Left lung (tissue), 10 donors: Measurements from ENCODE around the gene RNF187. TPM values are rescaled to one million over a fixed set of nuclear protein-coding genes. Genes with fewer than 3 reads are reported as not detected.
A peak's percentile ranks its signal among the peaks of the same experiment; 100 is the strongest.

Experiments used
- ATAC-seq: fragments of 200-7000 bp; cut with Tn5 transposase; one replicate; pipeline ENCODE4 v1.9.1; 2020; ENCODE audit warnings: moderate library complexity
- DNase-seq, 4 donors: peaks; one replicate each; pipeline ENCODE4 v3.0.0-alpha.2; 2013 to 2020
- H3K27ac ChIP-seq, 2 donors: fragments of 200-600 bp; sonication (generic) in 1 of 2; one replicate each; pipeline versions ENCODE4 v1.5.0 to v1.8.0; 2020 to 2021
- H3K27me3 ChIP-seq, 2 donors: fragments of 200-600 bp; sonication (generic) in 1 of 2; one replicate each; pipeline versions ENCODE4 v1.5.0 to v1.8.0; 2020 to 2021
- H3K36me3 ChIP-seq, 2 donors: fragments of 200-600 bp; sonication (generic) in 1 of 2; one replicate each; pipeline versions ENCODE4 v1.5.0 to v1.8.0; 2020 to 2021
- H3K4me1 ChIP-seq, 2 donors: fragments of 200-600 bp; one replicate each; pipeline ENCODE4 v1.8.0; 2021
- H3K4me3 ChIP-seq, 2 donors: fragments of 200-600 bp; sonication (generic) in 1 of 2; one replicate each; pipeline versions ENCODE4 v1.5.0 to v1.8.0; 2020 to 2021; ENCODE audit warnings: mild to moderate bottlenecking in 1 of 2
- H3K9me3 ChIP-seq, 2 donors: fragments of 200-600 bp; sonication (generic) in 1 of 2; one replicate each; pipeline versions ENCODE4 v1.5.0 to v1.8.0; 2020 to 2021
- intact Hi-C, 2 donors: fragments of 100-400 bp; cut with DNase I; formaldehyde crosslinking; loops; one replicate each; pipeline versions ENCODE4 v1.11.2 to v1.14.2; 2022
- polyA plus RNA-seq, 6 donors: library from polyadenylated mRNA; unstranded; fragments of 120-200 nt; gene quantifications; one replicate each; pipeline ENCODE4 v1.2.1, GENCODE V29; 2013; ENCODE audit not compliant: insufficient read length in 6 of 6
- total RNA-seq, 2 donors: library from RNA; stranded (reverse); fragmentation: NEBNext Ultra II Directional; extraction: Animal tissue kit (Norgen Biotek cat#: 25700); gene quantifications; one replicate each; pipeline ENCODE4 v1.2.1, GENCODE V29; 2021
- TF ChIP-seq, protein P1 (sequence below), 2 donors: fragments of 200-600 bp; sonication (generic) in 1 of 2; IDR thresholded peaks; one replicate each; pipeline versions ENCODE4 v1.5.0 to v1.8.0; 2021; ENCODE audit warnings: antibody characterized with exemption in 2 of 2
- donor health status: DM: no; HTN: yes; CAD: no.
- donor health status: DM: no; HTN: no; CAD: no.

The RNF187 gene
- total and polyA plus RNA-seq, 8 donors, result 60.2 to 103 (median 78.4) TPM

DNA sequence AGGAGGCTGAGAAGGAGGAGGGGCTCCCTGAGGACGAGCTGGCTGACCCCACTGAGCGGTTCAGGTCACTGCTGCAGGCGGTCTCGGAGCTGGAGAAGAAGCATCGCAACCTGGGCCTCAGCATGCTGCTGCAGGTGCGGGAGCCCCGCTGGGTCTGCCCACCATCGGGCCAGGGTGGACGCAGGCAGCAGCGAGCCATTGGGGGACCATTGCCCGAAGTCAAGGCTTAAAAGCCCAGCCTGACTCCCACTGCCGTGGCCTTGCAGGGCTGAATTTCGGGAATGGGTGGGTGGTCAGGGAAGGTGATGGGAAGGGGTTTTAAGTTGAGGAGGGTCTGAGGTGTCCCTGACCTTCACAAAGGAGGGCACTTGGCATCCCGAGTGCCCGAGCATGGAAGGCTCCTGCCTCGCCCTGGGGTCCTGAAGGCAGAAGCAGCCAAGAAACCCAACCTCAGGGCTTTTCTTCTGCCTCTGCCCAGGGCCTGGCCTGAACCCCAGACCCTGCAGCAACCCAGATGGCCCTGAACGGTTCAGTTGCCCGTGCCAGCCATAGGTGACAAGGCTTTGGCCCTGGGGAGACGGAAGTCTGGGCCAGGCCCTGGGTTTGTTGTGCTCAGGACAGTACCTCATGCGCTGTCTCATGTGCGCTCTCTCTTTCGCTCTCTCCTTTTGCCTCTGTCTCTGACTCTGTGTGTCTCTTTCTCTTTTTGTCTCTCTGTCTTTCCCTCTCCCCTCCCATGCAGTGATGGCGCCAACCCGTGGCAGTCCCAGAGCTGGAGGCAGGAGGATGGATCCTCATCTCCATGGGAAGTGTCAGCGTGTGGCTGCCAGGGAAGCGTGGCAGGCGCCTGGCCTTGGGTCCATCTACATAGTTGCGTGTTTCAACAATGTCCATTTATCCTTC lies 6.2 kb downstream of the RNF187 start:
- H3K36me3 ChIP-seq, result peaks cover 0 to 77% of the 10 kb centered on the region in 2 donors
- no peaks in the 10 kb centered on the region for H3K27me3 ChIP-seq
- no peak for ATAC-seq

DNA sequence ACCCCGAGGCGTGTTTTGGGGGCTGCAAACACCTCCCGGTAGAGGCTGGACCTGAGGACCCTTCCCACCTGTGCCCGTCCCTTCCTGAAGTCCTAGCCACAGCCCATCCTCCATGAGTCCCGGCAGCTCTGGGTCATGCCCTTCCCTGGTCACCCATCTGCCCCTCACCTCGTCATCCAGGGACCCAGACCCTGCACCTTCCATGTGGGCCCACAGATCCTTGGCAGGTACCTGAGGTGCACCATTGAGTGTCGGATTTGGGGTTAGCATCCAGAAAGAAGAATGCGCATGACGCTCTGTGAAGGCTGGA lies 6.8 kb downstream of the RNF187 start:
- no peak for DNase-seq
- Histone ChIP-seq H3K4me3 (no peak overlapping the region), H3K36me3 (peaks cover 0 to 77% of the 10 kb centered on the region in 2 donors), H3K27me3 (no peaks in the 10 kb centered on the region), H3K9me3 (no peaks in the 10 kb centered on the region), H3K27ac (no peak overlapping the region), H3K4me1 (peaks cover 0 to 11% of the 10 kb centered on the region in 2 donors)
- TF ChIP-seq, protein P1, sequence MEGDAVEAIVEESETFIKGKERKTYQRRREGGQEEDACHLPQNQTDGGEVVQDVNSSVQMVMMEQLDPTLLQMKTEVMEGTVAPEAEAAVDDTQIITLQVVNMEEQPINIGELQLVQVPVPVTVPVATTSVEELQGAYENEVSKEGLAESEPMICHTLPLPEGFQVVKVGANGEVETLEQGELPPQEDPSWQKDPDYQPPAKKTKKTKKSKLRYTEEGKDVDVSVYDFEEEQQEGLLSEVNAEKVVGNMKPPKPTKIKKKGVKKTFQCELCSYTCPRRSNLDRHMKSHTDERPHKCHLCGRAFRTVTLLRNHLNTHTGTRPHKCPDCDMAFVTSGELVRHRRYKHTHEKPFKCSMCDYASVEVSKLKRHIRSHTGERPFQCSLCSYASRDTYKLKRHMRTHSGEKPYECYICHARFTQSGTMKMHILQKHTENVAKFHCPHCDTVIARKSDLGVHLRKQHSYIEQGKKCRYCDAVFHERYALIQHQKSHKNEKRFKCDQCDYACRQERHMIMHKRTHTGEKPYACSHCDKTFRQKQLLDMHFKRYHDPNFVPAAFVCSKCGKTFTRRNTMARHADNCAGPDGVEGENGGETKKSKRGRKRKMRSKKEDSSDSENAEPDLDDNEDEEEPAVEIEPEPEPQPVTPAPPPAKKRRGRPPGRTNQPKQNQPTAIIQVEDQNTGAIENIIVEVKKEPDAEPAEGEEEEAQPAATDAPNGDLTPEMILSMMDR (IDR thresholded peaks at IDR 0.05), result no peak
- ATAC-seq, result no peak
- intact Hi-C loops, result no loop called here

More for the DNA sequence above, 6.2 kb downstream of the RNF187 start:
- H3K4me1 ChIP-seq, result peaks cover 3 to 17% of the 10 kb centered on the region in 2 donors
- H3K27ac ChIP-seq, result no peak overlapping the region
- peak in 1 of 4 donors; percentile 76 for DNase-seq
- no peak overlapping the region for H3K4me3 ChIP-seq
- H3K9me3 ChIP-seq, result no peaks in the 10 kb centered on the region
- intact Hi-C loops, result no loop called here
- TF ChIP-seq, protein P1 (IDR thresholded peaks at IDR 0.05), result no peak

DNA sequence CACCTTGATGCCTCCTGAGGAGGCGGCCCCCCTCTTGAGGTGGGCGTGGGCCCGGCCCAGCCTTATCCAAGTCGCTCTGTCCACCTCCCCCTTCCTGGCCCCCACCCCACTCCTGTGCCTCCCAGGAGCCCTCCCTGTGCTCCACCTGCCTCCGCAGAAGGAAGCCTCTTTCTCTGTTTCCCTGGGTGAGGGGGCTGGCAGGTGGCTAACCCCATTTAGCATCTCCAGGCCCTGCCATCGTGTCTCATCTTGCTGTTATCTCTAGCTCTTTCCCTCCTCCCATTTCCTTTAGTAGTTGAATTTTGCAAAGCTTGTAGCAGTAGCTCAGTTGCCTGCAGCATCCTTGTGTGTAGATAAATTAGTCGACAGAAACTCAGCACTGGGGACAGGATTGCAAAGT lies 7.2 kb downstream of the RNF187 start:
- intact Hi-C loops, result no loop called here
- H3K36me3 ChIP-seq, result peaks cover 0 to 77% of the 10 kb centered on the region in 2 donors
- peak in 1 of 4 donors; percentile 39 for DNase-seq

DNA sequence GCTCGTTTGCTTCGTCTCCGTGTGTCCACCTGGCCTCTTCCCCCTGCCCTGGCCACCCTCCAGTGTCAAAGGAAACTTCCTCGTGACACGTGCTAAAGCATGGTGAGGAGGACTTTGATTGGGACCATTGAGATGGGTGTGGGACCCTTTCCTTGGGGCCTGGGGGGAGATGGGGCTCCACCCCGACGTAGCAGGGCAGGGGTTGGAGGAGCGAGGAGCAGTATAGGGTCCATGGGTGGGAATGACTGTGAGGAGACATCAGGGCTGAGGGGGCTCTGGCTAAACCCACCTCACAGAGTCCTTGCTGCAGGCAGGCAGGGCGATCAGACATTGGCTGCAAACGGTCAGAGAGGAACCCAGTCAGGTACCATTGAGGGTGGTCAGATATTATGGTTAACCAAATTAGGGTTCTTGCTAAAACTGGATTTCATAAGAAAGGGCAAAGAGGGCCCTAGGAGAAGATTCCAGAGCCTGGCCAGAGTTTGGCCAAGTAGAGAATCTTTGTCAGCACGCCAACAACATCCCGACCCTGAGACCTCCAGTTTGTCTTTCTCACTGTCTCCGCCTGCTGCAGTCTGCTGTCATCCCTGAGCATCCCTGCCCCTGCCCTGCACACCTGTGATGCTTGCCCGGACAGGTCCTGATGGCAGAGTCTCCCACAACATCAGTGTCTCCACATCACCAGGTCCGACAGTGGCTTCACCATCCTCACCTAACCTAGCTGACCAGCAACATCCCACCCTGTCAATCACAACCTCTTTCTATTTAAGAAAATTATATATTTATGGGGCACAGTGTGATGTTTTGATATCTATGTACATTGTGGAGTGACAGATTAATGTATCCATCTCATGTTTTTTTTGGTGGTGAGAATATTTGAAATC lies 8.0 kb downstream of the RNF187 start:
- Histone ChIP-seq H3K4me3 (no peak overlapping the region), H3K27me3 (no peaks in the 10 kb centered on the region), H3K36me3 (peaks cover 0 to 70% of the 10 kb centered on the region in 2 donors), H3K9me3 (no peaks in the 10 kb centered on the region), H3K27ac (no peak overlapping the region), H3K4me1 (peaks cover 0 to under 1% of the 10 kb centered on the region in 2 donors)
- ATAC-seq (no peak), DNase-seq (no peak)
- intact Hi-C loops, result no loop called here
- TF ChIP-seq, protein P1 (IDR thresholded peaks at IDR 0.05), result no peak

More for the DNA sequence above, 7.2 kb downstream of the RNF187 start:
- TF ChIP-seq, protein P1 (IDR thresholded peaks at IDR 0.05), result no peak
- Histone ChIP-seq H3K27ac (no peak overlapping the region), H3K4me3 (no peak overlapping the region), H3K27me3 (no peaks in the 10 kb centered on the region), H3K4me1 (peaks cover 0 to 7% of the 10 kb centered on the region in 2 donors), H3K9me3 (no peaks in the 10 kb centered on the region)
- ATAC-seq, result no peak

DNA sequence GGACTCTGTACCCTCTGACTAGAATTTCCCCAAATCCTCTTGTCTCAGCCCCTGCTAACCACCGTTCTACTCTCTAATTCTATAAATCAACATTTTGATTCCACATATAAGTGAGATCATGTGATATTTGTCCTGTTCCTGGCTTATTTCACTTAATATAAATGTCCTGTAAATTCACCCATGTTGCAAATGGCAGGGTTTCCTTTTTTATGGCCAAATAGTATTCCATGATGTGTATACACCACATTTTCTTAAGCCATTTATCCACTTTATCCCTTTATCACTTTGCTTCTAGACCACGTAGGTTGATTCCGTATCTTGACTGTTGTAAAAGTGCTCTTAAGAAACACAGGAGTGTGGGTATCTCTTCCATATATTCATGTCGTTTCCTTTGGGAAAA lies 8.9 kb downstream of the RNF187 start:
- intact Hi-C loops, result no loop called here
- no peak for DNase-seq
- no peak overlapping the region for H3K4me3 ChIP-seq
- ATAC-seq, result no peak
- no peak overlapping the region for H3K27ac ChIP-seq
- peaks cover 0 to 8% of the 10 kb centered on the region in 2 donors for H3K4me1 ChIP-seq
- no peaks in the 10 kb centered on the region for H3K27me3 ChIP-seq
- no peaks in the 10 kb centered on the region for H3K9me3 ChIP-seq
- H3K36me3 ChIP-seq, result peaks cover 0 to 62% of the 10 kb centered on the region in 2 donors
- TF ChIP-seq, protein P1 (IDR thresholded peaks at IDR 0.05), result no peak
